TTC549 (cell line): ENCODE data around the gene ZBTB20.

Experiments
- FAIRE-seq: peaks from 2 replicates; lab custom pipeline; 2012; peaks lifted over from hg19 to GRCh38; lab: Jason Lieb, UNC

The ZBTB20 gene

DNA sequence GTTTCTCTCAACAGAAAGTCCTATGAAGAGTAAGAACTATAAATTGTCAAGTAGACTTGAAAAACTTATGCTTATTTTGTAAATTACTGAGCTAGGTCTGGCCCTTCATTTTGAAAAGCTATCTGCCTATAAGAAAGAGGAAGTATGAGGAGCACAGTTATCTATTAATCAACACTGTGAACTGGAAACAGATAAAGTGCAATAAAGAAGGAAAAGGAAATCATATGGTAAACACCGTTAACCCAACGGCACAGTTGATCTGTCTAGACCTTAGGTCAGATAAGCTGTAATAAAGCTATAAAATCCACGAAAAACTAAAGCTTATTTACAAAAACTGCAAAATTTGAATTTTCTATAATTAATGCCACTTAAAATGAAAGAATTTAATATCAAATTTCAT lies 242.5 kb downstream of the ZBTB20 start:
- no peak for FAIRE-seq

- FAIRE-seq = no peak
Measured at GRCh38 chr3:114903213-114903612, 243.9 kb downstream of the ZBTB20 start.

DNA sequence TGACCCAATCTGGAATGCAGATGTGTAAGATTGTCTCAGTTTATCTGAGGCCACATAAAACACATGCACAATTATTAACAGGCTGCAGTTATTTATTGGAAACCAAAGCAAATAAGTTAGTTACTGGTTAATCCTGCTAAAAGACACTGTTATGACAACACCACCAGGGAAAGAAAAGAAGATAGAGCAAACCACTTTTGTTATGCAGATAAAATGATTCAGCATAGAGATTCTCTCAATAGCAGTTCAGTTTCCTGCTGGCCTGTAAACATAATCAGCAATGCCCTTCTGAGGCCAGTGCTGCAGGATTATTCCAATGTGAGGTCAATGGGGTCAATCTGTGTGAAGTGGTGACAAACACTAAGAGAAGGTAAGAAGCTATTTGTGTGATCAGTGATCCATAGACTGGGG lies 244.4 kb downstream of the ZBTB20 start:
- no peak for FAIRE-seq

GRCh38 chr3:114900908-114901307 lies 246.2 kb downstream of the ZBTB20 start:
- FAIRE-seq = no peak

DNA sequence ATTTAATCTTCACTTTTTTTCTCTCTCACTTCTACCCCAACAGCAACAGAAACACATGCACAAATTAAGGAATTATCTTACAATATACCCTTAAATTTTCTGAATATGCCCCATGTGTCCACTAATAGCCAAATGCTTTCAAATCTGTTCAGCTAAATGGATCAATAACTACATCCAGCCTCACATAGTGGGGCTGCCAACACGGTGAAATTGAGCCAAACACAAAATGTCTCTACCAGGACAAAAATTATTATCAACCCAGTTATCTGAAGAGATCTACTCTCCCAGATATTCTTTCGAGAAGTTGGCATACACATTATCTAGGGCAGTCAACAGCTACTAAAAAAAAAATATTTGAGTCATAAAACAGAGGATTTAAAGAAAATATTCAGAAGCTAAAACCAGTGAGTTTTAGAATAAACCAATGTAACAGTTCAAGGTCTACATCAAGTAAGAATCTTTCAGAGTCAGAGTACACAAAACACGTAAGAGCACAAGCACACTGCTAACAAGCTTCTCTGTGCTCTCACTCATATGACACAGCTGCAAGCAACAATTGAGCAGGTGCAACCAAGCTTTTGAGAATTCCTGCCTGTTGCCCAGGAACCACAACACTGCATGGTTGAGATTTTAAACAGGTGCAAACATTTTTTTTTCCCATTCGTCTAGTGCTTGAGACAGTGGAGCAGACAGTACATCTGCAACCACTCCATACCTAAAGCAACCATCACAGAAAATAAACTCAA lies 247.7 kb downstream of the ZBTB20 start:
- FAIRE-seq = no peak

- FAIRE-seq = no peak
Measured at GRCh38 chr3:114896978-114897377, 250.1 kb downstream of the ZBTB20 start.

DNA sequence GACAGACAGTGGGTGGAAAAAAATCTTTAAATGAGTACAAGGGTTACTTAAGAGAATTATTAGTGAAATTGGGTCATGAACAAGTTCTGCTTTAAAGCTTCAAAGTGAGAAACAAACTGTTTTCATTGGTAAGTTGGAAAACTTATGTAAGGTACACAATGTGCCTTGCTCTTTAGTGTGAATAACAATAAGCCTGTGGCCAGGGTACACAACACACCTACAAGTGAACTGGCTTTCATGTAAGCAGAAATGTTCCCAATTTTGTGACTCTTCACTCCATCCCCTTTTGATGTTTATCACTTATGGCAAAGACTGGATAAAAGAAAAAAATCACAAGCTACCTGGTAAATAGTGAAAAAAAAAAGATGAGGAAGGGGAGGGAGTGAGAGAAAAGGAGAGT lies 253.7 kb downstream of the ZBTB20 start:
- no peak for FAIRE-seq

DNA sequence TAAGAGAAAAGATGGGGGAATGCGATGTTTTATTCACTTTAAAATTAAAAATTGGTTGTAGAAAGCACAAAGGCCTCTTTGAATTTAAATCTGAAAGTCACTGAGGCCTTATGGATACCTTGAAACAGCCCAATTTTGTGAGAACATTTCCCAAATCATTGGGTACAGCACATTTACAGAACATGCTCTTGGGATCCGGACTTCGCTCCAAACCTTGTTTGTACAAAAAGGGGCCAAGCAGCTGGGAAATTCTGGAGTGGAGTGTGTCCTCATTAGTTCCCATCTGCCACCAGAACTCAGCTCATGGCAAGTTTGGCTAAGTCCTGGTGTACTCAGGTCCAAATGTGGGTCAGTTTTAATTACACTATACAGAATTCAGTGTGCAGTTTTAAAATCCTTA lies 254.2 kb downstream of the ZBTB20 start:
- FAIRE-seq = no peak

DNA sequence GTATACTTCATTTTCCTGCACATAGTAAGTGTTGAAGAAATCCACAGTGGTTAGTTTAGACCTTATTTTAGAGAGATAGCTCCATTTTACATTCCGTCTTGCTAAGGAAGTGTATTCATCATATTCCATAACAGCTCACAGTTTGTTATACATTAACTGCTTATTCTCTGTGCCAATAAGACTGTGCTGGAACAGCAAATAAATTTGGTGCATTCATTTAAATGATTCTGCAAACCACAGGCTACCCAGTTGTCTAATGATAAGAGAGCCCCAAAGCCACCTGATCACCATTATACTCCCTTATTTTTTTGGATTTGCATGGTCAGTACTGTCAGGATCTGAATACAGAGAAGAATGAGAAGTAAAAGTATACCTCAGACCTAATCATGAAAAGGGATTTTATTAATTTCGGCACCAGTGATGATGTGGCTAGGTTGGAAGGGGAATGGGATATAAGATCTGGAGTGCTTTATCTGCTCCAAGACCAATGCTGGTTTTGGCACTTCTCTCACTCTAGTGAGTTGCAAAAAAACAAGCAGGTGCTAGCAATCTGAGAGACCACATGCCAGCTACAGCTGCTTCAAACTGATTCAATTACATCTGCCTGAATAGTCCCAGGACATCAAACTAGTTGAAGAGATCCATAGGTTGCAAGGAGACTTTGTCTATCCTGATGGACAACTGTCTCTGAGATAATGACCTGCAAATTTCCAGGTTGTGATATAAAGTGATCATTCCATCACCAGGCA lies 254.8 kb downstream of the ZBTB20 start:
- FAIRE-seq = no peak

GRCh38 chr3:114887806-114888205 lies 259.3 kb downstream of the ZBTB20 start:
- no peak for FAIRE-seq

DNA sequence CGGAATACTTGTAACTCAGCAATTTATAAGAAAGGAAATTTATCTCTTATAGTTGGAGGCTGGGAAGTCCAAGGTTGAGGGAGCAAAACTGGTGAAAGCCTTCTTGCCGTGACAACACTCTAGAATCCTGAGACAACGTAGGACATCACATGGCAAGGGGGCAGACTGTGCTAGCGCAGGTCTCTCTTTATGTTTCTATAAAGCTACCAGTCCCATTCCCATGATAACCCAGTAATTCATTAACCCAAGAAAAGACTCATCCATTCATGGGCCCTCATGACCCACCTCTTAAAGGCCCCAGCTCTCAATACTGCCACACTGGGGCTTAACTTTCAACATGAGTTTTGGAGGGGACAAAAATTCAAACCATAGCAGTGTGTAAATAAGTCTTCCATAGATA lies 260.2 kb downstream of the ZBTB20 start:
- no peak for FAIRE-seq

- no peak for FAIRE-seq
Measured at GRCh38 chr3:114884213-114884923, 262.7 kb downstream of the ZBTB20 start.

GRCh38 chr3:114880078-114880477 lies 267.0 kb downstream of the ZBTB20 start:
- no peak for FAIRE-seq

- FAIRE-seq = no peak
Measured at GRCh38 chr3:114879059-114880031, 267.7 kb downstream of the ZBTB20 start.

DNA sequence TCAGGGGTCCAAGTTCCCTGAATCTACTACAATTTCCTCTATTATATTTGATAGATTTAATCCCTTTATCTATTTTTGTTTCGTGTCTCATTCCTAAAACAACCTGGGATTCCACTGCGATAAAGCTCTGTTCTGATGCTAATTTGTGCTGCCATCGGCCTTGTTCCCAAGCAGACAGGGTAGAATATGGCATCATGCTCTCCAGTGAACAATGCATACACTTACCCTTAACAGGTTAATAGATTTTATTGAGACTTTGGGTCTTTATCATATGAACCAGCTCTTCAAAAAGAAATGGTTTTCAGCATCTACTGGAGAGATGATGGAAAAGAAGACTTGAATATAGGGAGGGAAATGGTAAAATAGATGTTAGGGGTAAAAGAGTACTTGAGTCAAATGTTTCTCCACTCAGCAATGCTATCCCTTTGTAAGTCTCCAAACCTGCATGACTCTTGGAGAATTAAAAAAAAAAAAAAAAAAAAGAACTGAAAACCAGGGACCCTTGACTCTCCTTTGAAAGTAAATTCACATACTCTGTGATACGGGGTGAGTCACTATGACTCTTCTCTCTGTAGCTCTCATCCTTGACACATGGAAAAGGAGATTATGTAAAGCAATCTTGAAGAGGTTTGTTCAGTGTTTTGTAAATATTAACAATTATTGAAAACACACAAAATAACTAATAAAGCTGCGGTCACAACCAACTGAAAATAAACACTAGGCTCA lies 268.8 kb downstream of the ZBTB20 start:
- FAIRE-seq = no peak

DNA sequence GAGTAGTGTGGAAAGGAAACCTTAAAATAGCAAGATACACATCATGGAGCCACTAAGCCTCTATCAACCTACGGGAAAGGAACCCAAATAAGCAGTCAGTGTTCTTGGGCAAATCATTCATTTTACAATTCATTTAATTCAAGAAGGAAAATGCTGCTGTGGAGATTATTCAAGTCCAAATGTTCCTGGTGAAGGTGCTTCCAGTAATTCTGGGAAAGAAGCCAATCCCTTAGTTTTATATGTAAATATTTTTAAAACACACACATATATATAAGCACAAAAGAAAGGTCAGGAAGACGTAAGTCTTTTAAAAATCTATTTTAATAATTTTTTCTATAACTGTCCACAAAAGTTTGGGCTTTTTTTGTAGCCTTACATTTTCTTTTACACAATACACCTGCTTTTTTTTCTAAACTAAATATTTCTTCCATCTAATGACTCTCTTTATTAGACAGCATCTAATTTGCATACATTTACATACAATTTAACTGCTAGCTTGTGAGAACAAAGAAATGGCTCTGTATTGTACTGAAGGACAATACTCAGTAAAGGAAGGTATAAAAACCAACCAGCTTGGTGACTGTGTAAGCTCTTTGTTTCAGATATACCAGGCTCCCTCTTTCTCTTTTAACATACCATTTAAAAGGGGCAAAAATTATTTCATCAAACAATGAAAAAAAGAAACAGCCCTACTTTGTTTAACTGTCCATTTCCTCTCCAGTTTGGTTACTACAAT lies 269.5 kb downstream of the ZBTB20 start:
- FAIRE-seq = no peak

- no peak for FAIRE-seq
Measured at GRCh38 chr3:114874522-114874971, 272.5 kb downstream of the ZBTB20 start.

- no peak for FAIRE-seq
Measured at GRCh38 chr3:114873591-114873990, 273.5 kb downstream of the ZBTB20 start.

DNA sequence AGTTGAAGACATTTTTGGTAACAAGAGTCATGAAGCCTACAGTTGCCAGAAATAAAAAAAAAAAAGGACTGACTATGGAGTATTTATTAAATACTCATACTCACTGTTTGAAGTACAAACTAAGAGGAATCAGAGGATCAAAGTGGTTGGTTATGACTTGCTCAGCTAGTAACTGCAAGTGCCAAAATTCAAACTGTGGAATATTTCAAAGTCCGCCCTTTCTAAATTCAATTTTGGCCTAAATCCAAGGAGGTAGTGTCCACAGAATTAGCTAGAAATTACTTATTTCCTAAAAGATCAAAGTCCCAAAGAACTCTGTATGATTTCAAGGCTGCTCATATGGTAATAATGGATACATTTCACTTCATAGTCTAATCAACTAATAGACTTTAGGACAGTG lies 274.5 kb downstream of the ZBTB20 start:
- FAIRE-seq = no peak

GRCh38 chr3:114872050-114872449 lies 275.0 kb downstream of the ZBTB20 start:
- FAIRE-seq = no peak
